SJCRH30 (cell line): ENCODE results near the gene ELAVL1. TPM values are rescaled to one million over a fixed set of nuclear protein-coding genes. Genes with fewer than 3 reads are reported as not detected.

Experiments
- DNase-seq, 2 experiments: peaks; one replicate each; pipeline ENCODE4 v3.0.0-alpha.2; 2015 to 2020
- H3K27ac ChIP-seq: fragments of 250-450 bp; sonication (Bioruptor Pico); 2 replicates; pipeline ENCODE4 v1.5.1; 2020; ENCODE audit warnings: mild to moderate bottlenecking, moderate library complexity
- H3K27me3 ChIP-seq: fragments of 250-450 bp; sonication (Bioruptor Pico); 2 replicates; pipeline ENCODE4 v1.5.1; 2020; ENCODE audit warnings: mild to moderate bottlenecking, moderate library complexity
- H3K36me3 ChIP-seq: fragments of 250-450 bp; sonication (Bioruptor Pico); 2 replicates; pipeline ENCODE4 v1.5.1; 2020; ENCODE audit warnings: mild to moderate bottlenecking, moderate library complexity
- H3K4me1 ChIP-seq: fragments of 250-450 bp; sonication (Bioruptor Pico); 2 replicates; pipeline ENCODE4 v1.5.1; 2020; ENCODE audit warnings: mild to moderate bottlenecking, moderate library complexity
- H3K4me3 ChIP-seq: fragments of 250-450 bp; sonication (Bioruptor Pico); 2 replicates; pipeline ENCODE4 v1.5.1; 2020; ENCODE audit warnings: mild to moderate bottlenecking, moderate library complexity
- H3K9me3 ChIP-seq: fragments of 250-450 bp; sonication (Bioruptor Pico); replicated peaks from 2 replicates; pipeline ENCODE4 v1.5.1; 2020; ENCODE audit warnings: mild to moderate bottlenecking, moderate library complexity
- total RNA-seq: library from RNA; depleted of rRNA; stranded (reverse); fragments of >200 nt; shearing (Covaris generic); gene quantifications from 2 replicates; pipeline ENCODE4 v1.2.3, GENCODE V29; 2014; rRNA removed

Gene ELAVL1
- 79.4 and 79.6 TPM in 2 replicates for total RNA-seq

DNA sequence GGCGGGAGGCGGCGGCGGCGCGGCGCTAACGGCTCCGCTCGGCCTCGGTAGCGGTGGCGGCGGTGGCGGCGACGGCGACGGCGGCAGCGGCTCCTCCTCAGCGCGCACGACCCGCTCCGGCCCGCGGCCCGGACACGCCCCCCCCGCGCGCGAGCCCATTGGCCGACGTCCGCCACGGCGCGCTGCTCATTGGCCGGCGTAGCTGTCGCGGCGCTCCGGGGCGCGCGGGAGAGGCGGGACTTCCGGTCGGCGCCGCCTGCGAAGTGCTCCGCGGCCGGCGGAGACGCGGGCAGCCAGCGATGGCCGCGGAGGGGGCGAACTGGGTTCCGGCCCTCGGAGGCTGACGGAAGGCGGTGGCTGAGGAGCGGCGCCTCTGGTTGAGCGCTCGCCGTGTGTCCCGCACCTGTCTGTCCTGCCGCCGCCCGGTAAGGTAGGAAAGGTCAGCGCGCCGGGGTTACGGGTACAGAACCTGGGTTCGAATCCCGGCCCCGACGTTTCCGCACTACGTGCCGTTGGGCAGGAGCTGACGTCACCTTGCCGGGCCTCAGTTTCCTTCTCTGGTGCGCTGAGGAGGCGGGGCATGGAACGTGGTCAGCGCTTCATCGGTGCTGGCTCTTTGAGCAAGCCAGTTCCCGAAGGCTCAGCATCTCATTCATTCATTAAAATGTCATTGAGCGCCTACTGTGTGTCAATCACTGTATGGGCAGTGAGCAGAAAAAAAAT lies at the start of gene ELAVL1:
Gene ELAVL1 (minus strand): TSS at position 108 of the 723 bp plus-strand sequence. CDS start 13,826 bp downstream, outside the sequence.
- peak; percentile 82 to 90 for DNase-seq
- peak within 1 kb of the TSS; percentile 91 for H3K4me3 ChIP-seq
- no peaks in the 10 kb centered on the region for H3K27me3 ChIP-seq
- H3K27ac ChIP-seq = peak within 1 kb of the TSS; percentile 48; the same call in 1 of the 2 replicates
- no peaks in the 10 kb centered on the region for H3K4me1 ChIP-seq
- no peaks in the 10 kb centered on the region for H3K9me3 ChIP-seq
- H3K36me3 ChIP-seq = peaks cover 5% of the 10 kb centered on the region; the same call in 1 of the 2 replicates

DNA sequence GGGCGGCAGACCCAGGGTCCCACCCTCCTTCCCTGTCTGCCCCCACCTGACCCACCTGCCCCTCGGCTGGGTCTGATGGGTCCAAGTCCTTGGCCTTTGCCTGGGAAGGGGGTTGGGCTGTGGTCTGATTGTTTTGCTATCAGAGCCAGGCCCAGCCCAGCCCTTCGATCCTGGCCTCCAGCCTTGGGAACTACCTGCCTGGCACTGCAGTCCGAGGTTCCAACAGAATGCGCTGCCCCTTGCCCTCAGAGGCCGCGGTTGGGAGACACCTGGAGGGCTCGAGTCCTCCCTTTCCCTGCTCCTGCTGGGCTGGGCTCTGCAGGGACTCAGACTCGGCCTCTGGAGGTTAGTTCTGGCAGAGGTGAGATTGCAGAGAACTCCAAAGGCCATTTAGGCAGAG lies 48.7 kb upstream of the ELAVL1 start:
- H3K27me3 ChIP-seq = no peaks in the 10 kb centered on the region
- H3K36me3 ChIP-seq = no peaks in the 10 kb centered on the region
- H3K4me1 ChIP-seq = no peaks in the 10 kb centered on the region
- no peak overlapping the region for H3K4me3 ChIP-seq
- H3K9me3 ChIP-seq = no peaks in the 10 kb centered on the region
- DNase-seq = no peak
- H3K27ac ChIP-seq = no peak overlapping the region

DNA sequence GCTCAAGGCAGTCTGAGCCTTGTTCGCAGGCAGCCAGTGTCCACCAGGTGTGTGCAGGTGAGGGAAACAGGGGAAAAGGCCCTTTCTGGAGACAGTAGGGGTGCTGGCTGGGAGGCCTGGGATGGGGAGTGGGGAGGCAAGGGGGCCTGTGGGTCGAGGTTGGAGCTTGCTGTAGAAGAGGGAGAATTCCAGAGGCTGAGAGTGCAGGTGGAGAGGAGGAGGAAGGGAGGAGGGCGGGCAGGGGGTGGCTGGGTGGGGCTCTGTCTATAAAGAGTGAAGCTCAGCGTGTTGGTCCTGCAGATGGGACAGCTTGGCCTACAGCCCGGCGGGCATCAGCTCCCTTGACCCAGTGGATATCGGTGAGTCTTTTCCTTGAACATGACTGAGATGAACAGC lies 47.0 kb upstream of the ELAVL1 start, which contains the start of gene CCL25:
Gene CCL25 (plus strand): TSS at position 297 of the 396 bp plus-strand sequence. CDS start 290 bp downstream, outside the sequence.
- Histone ChIP-seq H3K9me3 (no peaks in the 10 kb centered on the region), H3K4me1 (no peaks in the 10 kb centered on the region), H3K36me3 (no peaks in the 10 kb centered on the region), H3K4me3 (no peak within 1 kb of the TSS), H3K27ac (no peak within 1 kb of the TSS), H3K27me3 (no peaks in the 10 kb centered on the region)
- DNase-seq = no peak

DNA sequence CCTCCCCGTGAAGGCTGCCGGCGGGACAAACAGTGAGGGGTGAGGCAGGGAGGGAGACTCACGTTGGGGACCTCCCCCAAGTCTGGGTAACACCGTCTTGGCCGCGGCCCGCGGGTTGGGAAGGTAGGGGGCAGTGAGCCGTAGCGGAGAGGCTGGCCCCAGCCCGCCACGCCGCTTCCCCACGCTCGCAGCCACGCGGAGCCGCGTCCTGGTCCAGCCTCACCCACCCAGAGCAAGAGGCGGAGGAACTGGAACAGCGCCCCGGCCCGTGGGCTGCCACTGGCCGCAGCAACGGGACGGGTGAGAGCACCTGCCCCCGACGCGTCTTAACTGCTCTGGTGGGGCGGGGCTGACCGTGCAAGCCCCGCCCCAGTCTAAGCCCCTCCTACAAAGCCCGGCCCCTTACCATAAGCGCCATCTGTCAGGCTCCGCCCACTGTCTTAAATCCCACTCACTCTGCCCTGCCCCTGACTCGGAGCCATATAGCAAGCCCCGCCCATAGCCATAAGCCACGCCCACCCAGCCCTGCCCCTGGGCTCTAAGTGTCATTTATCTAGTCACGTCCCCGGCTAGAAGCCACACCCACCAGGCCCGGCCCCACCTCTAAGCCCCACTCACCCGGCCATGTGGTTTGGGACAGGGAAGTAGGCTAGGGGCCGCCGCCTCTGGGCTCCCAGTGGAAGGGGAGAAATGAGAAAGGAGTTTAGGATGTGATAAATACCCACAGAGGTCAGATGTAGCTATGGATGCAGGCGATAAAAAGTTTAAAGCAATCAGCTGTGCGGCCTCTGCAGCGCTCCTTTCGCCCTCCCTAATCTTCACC lies 45.0 kb upstream of the ELAVL1 start:
- H3K9me3 ChIP-seq = no peaks in the 10 kb centered on the region
- H3K4me1 ChIP-seq = peaks cover 4% of the 10 kb centered on the region; the same call in 1 of the 2 replicates
- no peaks in the 10 kb centered on the region for H3K36me3 ChIP-seq
- H3K27me3 ChIP-seq = no peaks in the 10 kb centered on the region
- H3K4me3 ChIP-seq = no peak overlapping the region
- H3K27ac ChIP-seq = no peak overlapping the region
- DNase-seq = peak; percentile 59 to 68

DNA sequence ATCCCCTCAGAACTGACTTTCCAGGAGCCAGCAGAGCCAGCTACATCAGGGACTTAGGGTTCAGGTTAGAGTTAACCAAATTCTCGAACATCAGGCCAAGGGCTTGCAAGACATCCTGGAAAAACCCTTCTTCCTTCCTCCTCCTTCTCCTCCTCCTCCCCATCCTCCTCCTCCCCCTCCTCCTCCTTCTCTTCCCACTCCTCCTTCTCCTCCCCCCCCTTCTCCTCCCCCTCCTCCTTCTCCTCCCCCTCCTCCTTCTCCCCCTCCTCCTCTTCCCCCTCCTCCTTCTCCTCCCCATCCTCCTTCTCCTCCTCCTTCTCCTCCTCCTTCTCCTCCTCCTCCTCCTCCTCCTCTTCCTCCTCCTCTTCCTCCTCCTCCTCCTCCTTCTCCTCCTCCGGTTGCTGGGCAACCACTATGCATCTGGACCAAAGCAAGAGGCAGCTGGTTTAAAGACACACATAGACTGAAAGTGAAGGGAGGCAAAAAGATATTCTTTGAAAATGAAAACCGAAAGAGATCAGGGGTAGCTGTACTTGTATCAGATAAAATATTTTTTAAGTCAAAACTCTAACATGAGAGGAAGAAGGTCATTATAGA lies 41.2 kb upstream of the ELAVL1 start:
- no peaks in the 10 kb centered on the region for H3K36me3 ChIP-seq
- H3K4me3 ChIP-seq = no peak overlapping the region
- no peaks in the 10 kb centered on the region for H3K9me3 ChIP-seq
- H3K27me3 ChIP-seq = no peaks in the 10 kb centered on the region
- no peak overlapping the region for H3K27ac ChIP-seq
- no peak for DNase-seq
- peaks cover 4% of the 10 kb centered on the region; the same call in 1 of the 2 replicates for H3K4me1 ChIP-seq

DNA sequence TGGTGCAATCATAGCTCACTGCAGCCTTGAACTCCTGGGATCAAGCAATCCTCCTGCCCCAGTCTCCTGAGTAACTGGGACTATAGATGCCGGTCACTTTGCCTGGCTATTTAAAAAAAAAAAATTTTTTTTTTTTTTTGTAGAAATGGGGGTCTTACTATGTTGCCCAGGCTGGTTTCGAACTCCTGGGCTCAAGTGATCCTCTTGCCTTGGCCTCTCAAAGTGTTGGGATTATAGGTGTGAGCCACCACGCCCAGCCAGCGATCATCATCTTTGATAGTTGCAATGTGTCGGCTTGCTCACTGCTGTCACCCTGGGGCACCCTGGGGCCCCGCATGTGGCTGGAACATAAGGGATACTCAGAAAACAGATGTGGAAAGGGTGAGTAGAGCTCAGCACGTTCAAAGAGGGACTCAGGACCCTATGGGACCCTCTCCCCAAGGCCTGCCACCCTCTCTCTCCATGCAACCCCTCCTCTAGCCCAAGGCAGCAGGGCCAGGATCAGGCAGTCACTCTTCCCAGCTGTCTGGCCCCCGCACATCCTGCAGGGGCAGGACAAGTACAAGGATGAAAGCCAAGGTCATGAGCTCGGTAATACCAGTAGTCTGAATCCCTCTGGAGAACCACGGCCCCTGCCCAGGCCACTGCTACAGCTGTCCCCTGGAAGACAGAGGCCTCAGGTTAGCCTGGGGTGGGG lies 40.6 kb upstream of the ELAVL1 start:
- no peaks in the 10 kb centered on the region for H3K9me3 ChIP-seq
- no peaks in the 10 kb centered on the region for H3K36me3 ChIP-seq
- H3K27me3 ChIP-seq = no peaks in the 10 kb centered on the region
- no peak overlapping the region for H3K4me3 ChIP-seq
- H3K27ac ChIP-seq = no peak overlapping the region
- H3K4me1 ChIP-seq = peaks cover 4% of the 10 kb centered on the region; the same call in 1 of the 2 replicates
- DNase-seq = peak; percentile 35 to 49

DNA sequence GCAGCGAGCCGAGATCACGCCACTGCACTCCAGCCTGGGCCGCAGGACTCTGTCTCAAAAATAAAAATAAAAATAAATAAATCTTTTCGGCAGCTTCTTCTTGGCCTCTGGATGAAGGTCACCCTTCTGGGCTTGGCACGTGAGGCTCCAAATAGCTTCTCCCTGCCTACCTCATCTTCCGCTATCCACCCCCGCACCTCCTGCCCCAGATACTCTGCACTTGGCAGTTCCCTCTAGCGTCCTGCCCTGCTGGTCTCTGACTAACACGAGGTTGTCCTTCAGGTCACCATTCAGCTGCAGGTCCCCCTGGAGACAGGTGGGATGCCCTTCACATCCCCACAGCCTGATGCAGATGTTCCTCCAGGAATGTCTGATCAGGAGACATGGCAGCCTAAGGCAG lies 38.6 kb upstream of the ELAVL1 start:
- Histone ChIP-seq H3K36me3 (no peaks in the 10 kb centered on the region), H3K9me3 (no peaks in the 10 kb centered on the region), H3K4me1 (peaks cover 4% of the 10 kb centered on the region; the same call in 1 of the 2 replicates), H3K4me3 (no peak overlapping the region), H3K27ac (no peak overlapping the region), H3K27me3 (no peaks in the 10 kb centered on the region)
- DNase-seq = no peak

DNA sequence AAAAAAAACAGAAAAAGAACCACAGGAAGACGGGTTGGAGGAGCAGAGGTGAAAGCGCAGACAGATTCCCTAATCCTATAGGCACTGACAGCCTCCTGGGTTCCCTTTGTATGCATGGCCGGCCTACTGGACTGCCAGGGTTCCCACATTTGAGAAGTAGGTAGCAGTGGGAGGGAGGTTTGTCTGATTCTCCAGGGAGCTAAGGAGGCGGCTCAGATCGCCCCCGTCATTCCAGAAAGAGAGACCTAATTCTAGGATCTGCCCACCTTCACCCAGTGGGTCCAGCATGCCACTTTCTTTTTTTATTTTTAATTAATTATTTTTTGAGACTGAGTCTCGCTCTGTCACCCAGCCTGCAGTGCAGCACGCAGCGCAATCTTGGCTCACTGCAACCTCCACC lies 37.5 kb upstream of the ELAVL1 start:
- Histone ChIP-seq H3K27ac (no peak overlapping the region), H3K27me3 (no peaks in the 10 kb centered on the region), H3K4me3 (no peak overlapping the region), H3K4me1 (peaks cover 4% of the 10 kb centered on the region; the same call in 1 of the 2 replicates), H3K9me3 (no peaks in the 10 kb centered on the region), H3K36me3 (no peaks in the 10 kb centered on the region)
- DNase-seq = no peak

DNA sequence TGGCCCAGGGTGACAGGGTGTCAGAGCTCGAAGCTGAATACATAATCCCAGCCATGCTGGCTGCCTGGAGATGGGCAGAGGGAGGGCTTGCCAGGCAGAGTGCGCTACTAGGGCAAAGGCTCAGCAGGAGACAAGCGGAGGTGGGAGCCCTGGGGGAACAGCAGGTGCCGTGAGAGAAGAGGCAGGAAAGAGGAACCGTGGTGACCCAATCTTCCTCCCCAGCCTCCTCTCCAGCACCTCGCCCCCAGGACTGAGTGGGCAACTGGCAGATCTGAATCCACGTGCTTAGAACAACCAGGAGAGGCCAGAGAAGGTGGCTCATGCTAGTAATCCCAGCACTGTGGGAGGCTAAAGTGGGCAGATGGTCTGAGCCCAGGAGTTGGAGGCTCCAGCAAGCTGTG lies 36.1 kb upstream of the ELAVL1 start:
- H3K36me3 ChIP-seq = no peaks in the 10 kb centered on the region
- H3K9me3 ChIP-seq = no peaks in the 10 kb centered on the region
- no peak for DNase-seq
- peaks cover 11% of the 10 kb centered on the region for H3K4me1 ChIP-seq
- no peak overlapping the region for H3K4me3 ChIP-seq
- H3K27me3 ChIP-seq = no peaks in the 10 kb centered on the region
- no peak overlapping the region for H3K27ac ChIP-seq

DNA sequence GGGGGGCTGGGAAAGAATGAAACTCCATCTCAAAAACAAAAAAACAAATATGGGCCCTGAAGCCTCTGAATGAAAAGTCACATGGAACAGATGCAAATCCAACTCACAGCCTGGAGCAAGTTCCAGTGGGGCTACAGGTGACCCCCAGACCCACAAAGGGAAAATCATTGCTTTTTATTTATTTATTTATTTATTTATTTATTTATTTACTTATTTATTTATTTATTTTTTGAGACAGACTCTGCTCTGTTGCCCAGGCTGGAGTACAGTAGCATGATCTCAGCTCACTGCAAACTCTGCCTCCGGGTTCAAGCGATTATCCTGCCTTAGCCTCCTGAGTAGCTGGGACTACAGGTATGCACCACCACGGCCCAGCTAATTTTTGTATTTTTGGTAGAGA lies 33.8 kb upstream of the ELAVL1 start:
- Histone ChIP-seq H3K4me3 (no peak overlapping the region), H3K9me3 (no peaks in the 10 kb centered on the region), H3K27ac (no peak overlapping the region), H3K36me3 (no peaks in the 10 kb centered on the region), H3K27me3 (no peaks in the 10 kb centered on the region), H3K4me1 (peaks cover 24% of the 10 kb centered on the region)
- no peak for DNase-seq

DNA sequence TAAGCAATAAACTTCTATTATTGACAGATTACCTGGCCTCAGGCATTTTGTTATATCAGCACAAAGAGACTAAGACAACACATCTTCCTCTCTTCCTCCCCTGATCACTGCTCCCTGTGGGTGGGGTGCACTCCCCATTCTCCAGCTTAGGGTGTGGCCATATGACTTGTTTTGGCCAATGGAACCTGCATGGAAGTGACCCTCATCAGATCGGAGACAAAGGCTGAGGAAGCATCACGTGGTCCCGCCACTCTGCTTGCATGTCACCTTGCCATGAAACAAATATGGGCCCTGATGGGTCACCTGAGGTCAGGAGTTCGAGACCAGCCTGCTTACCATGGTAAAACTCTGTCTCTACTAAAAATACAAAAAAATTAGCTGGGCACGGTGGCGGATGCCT lies 33.4 kb upstream of the ELAVL1 start:
- Histone ChIP-seq H3K27me3 (no peaks in the 10 kb centered on the region), H3K27ac (no peak overlapping the region), H3K9me3 (no peaks in the 10 kb centered on the region), H3K36me3 (no peaks in the 10 kb centered on the region), H3K4me3 (no peak overlapping the region), H3K4me1 (peaks cover 29% of the 10 kb centered on the region)
- no peak for DNase-seq

DNA sequence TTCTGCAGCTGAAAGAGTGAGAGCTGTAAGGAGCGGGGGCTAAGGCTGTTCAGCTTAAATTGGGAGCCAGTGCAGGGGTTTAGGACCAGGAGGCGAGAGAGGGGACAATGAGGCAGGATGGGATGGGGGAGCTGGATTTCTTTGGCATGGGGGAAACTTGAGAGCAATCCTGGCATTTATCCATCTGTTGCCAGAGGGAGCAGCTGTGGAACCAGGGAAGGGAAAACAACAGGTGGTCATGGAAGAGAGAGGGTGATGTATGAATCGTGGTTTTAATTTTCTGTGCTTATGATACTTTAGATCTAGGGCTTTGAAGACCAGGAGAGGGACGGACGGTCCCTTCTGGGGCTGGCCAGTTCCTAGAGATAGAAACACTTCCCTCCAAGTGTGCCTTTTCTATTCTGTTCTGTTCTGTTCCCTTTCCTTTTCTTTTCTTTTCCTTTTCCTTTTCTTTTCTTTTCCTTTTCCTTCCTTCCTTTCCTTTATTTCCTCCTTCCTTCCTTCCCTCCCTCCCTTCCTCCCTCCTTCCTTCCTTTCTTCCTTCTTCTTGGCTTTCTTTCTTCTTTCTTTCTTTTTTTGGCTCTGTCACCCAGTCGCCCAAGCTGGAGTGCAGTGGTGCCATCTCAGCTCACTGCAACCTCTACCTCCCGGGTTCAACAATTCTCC lies 31.1 kb upstream of the ELAVL1 start:
- H3K27ac ChIP-seq = peak overlapping the region; percentile 80
- DNase-seq = peak; percentile 92 to 98
- H3K4me1 ChIP-seq = peaks cover 36% of the 10 kb centered on the region
- H3K9me3 ChIP-seq = no peaks in the 10 kb centered on the region
- no peaks in the 10 kb centered on the region for H3K36me3 ChIP-seq
- no peaks in the 10 kb centered on the region for H3K27me3 ChIP-seq
- peak overlapping the region; percentile 6; the same call in 1 of the 2 replicates for H3K4me3 ChIP-seq

DNA sequence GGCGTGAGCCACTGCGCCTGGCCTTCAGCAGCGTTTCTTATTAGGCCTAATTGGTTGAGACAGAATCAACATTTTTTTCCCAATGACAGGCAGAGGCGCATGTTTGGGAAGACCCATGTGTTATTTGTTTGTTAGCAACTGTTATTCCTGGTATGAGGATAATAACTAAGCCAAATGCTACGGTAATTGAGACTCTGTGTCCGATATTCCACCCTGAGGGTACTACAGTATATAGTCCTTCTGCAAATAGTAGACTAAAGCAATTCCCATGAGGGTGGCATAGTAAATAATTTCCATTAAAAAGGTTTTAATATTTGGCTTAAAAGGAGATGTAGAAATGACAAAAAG lies 28.7 kb upstream of the ELAVL1 start:
- Histone ChIP-seq H3K27ac (peak overlapping the region; percentile 62), H3K27me3 (no peaks in the 10 kb centered on the region), H3K4me3 (no peak overlapping the region), H3K4me1 (peaks cover 41% of the 10 kb centered on the region), H3K36me3 (no peaks in the 10 kb centered on the region), H3K9me3 (no peaks in the 10 kb centered on the region)
- peak; percentile 28 to 53 for DNase-seq
